B cell (primary cell): ENCODE data around the gene SLC39A11. TPM values are rescaled to one million over a fixed set of nuclear protein-coding genes. Genes with fewer than 3 reads are reported as not detected.

Source experiments
- ATAC-seq: fragments of 200-7000 bp; cut with Tn5 transposase; one replicate; pipeline ENCODE4 v1.10.0; 2021; ENCODE audit warnings: low read depth, mild to moderate bottlenecking, moderate number of reproducible peaks, moderate library complexity
- CTCF ChIA-PET: fragments of 350-600 bp; sonication (Branson Sonifier 250); formaldehyde crosslinking; loops from one replicate; lab custom pipeline; 2021; ENCODE audit warnings: antibody characterized with exemption, inconsistent platforms; lab: Charles Lee
- POLR2A ChIA-PET: fragments of 350-600 bp; sonication (Branson Sonifier 250); formaldehyde crosslinking; loops from one replicate; lab custom pipeline; 2021; ENCODE audit warnings: antibody characterized with exemption; lab: Charles Lee
- DNase-seq: peaks from one replicate; pipeline ENCODE4 v3.0.0; 2013
- H2AFZ ChIP-seq: 2 replicates; pipeline ENCODE4 v1.6.1; 2012; ENCODE audit warnings: mild to moderate bottlenecking, low read depth, low read length; ENCODE audit not compliant: insufficient read depth, poor library complexity, severe bottlenecking
- H3K27ac ChIP-seq, 2 donors: 1 replicate in 1 of 2; 2 replicates in 1 of 2; pipeline ENCODE4 v1.5.1; 2012 to 2013; ENCODE audit warnings: low read length in 2 of 2, mild to moderate bottlenecking in 2 of 2, moderate library complexity in 1 of 2
- H3K27me3 ChIP-seq, 4 experiments: fragments of 200-600 bp in 1 of 4; sonication (generic) in 1 of 4; replicated peaks in 1 of 4; 1 replicate in 2 of 4; 2 replicates in 2 of 4; pipeline versions ENCODE4 v1.6.1 to v1.7.0; 2013 to 2016; ENCODE audit warnings: low read length in 3 of 4, mild to moderate bottlenecking in 2 of 4, mixed read lengths in 1 of 4, moderate library complexity in 1 of 4; ENCODE audit not compliant: insufficient read depth in 4 of 4, control insufficient read depth in 3 of 4; ENCODE audit errors: control extremely low read depth in 1 of 4
- H3K36me3 ChIP-seq, 2 experiments: replicated peaks in 1 of 2; 1 replicate in 1 of 2; 2 replicates in 1 of 2; pipeline versions ENCODE4 v1.6.1 to v1.7.1; 2013; ENCODE audit warnings: low read length in 1 of 2; ENCODE audit not compliant: insufficient read depth in 2 of 2, control insufficient read depth in 1 of 2; ENCODE audit errors: control extremely low read depth in 1 of 2, extremely low read depth in 1 of 2
- H3K4me1 ChIP-seq, 2 donors: fragments of 200-600 bp in 1 of 2; sonication (generic) in 1 of 2; 1 replicate in 1 of 2; 2 replicates in 1 of 2; pipeline versions ENCODE4 v1.5.1 to v1.6.1; 2013 to 2017; ENCODE audit warnings: low read length in 2 of 2; ENCODE audit not compliant: control insufficient read depth in 2 of 2, insufficient read depth in 2 of 2
- H3K4me2 ChIP-seq: replicated peaks from 2 replicates; pipeline ENCODE3; 2012; ENCODE audit warnings: mild to moderate bottlenecking, low read depth, low read length; ENCODE audit not compliant: poor library complexity, severe bottlenecking
- H3K4me3 ChIP-seq, 5 experiments: fragments of 200-600 bp in 1 of 5; sonication (generic) in 1 of 5; 1 replicate in 3 of 5; 2 replicates in 2 of 5; pipeline versions ENCODE4 v1.5.1 to v1.7.0; 2011 to 2016; ENCODE audit warnings: low read length in 4 of 5, mild to moderate bottlenecking in 4 of 5, low read depth in 2 of 5, control low read depth in 1 of 5, moderate library complexity in 1 of 5; ENCODE audit not compliant: insufficient read depth in 1 of 5; ENCODE audit errors: control extremely low read depth in 1 of 5, extremely low read depth in 1 of 5
- H3K79me2 ChIP-seq: fragments of 200-600 bp; sonication (generic); one replicate; pipeline ENCODE4 v1.6.0; 2016; ENCODE audit warnings: low read length; ENCODE audit not compliant: control insufficient read depth, insufficient read depth
- H3K9ac ChIP-seq: fragments of 200-600 bp; sonication (generic); 2 replicates; pipeline ENCODE4 v1.6.1; 2017; ENCODE audit warnings: mild to moderate bottlenecking, low read length, moderate library complexity
- H3K9me3 ChIP-seq, 3 donors: one replicate each; pipeline versions ENCODE4 v1.6.1 to v1.7.1; 2013; ENCODE audit warnings: low read length in 2 of 3; ENCODE audit not compliant: control insufficient read depth in 2 of 3, insufficient read depth in 1 of 3; ENCODE audit errors: control extremely low read depth in 1 of 3
- H4K20me1 ChIP-seq: 2 replicates; pipeline ENCODE4 v1.6.0; 2012; ENCODE audit warnings: mild to moderate bottlenecking, low read length; ENCODE audit not compliant: insufficient read depth, control insufficient read depth, poor library complexity, severe bottlenecking
- H3K27ac Mint-ChIP-seq: one replicate; pipeline ENCODE4 v1.8.0; 2021; ENCODE audit warnings: mixed read lengths
- H3K27me3 Mint-ChIP-seq: one replicate; pipeline ENCODE4 v1.8.0; 2021; ENCODE audit warnings: mixed read lengths
- H3K4me1 Mint-ChIP-seq: one replicate; pipeline ENCODE4 v1.8.0; 2021; ENCODE audit warnings: mixed read lengths
- H3K4me3 Mint-ChIP-seq: one replicate; pipeline ENCODE4 v1.8.0; 2021; ENCODE audit warnings: mixed read lengths
- H3K9me3 Mint-ChIP-seq: one replicate; pipeline ENCODE4 v1.8.0; 2022; ENCODE audit warnings: mixed read lengths; ENCODE audit not compliant: insufficient read depth
- CTCF ChIP-seq: fragments of 200-600 bp; IDR thresholded peaks from one replicate; pipeline ENCODE4 v1.8.0; 2022; ENCODE audit warnings: antibody characterized with exemption, mild to moderate bottlenecking
- EZH2 ChIP-seq: IDR thresholded peaks from 2 replicates; pipeline ENCODE4 v1.6.1; 2012; ENCODE audit warnings: borderline replicate concordance, low read depth, mild to moderate bottlenecking, moderate library complexity, low read length; ENCODE audit not compliant: insufficient read depth, poor library complexity, severe bottlenecking
- WGBS: methylation state at CpG from one replicate; pipeline ENCODE4 v1.1.5; 2013; ENCODE audit warnings: missing lambda C conversion rate; ENCODE audit not compliant: insufficient coverage; 5-methylcytosine and 5-hydroxymethylcytosine counted together
- intact Hi-C: fragments of 100-400 bp; cut with micrococcal nuclease; formaldehyde crosslinking; loops from one replicate; pipeline ENCODE4 v1.10.0; 2022
- polyA plus RNA-seq: library from polyadenylated mRNA; depleted of rRNA; stranded (reverse); fragments of >200 nt; gene quantifications from 2 replicates; pipeline ENCODE4 v1.2.3, GENCODE V29; 2012
- total RNA-seq, 2 donors: library from RNA; stranded (reverse); fragments of 120-200 nt in 1 of 2; gene quantifications; 1 replicate in 1 of 2; 2 replicates in 1 of 2; pipeline versions ENCODE4 v1.2.3 to v1.2.4, GENCODE V29; 2013 to 2022

The SLC39A11 gene
- total and polyA plus RNA-seq, 2 donors (not counting 1 experiment from before 2014, with no cell fraction given): 6.9 to 39.6 TPM

GRCh38 chr17:72915625-72916081 lies 176.8 kb downstream of the SLC39A11 start:
- H3K36me3 ChIP-seq: peaks cover 0 to 2% of the 10 kb centered on the region in 2 experiments
- POLR2A ChIA-PET: no interaction called here
- H3K9me3 Mint-ChIP-seq: no peaks in the 10 kb centered on the region

GRCh38 chr17:72913142-72913682 lies 179.3 kb downstream of the SLC39A11 start:
- TF ChIP-seq CTCF (no peak), EZH2 (no peak)
- H2AFZ ChIP-seq: no peak overlapping the region
- intact Hi-C loops: no loop called here
- H3K36me3 ChIP-seq: peaks cover 0 to 11% of the 10 kb centered on the region in 2 experiments
- H3K9ac ChIP-seq: no peak overlapping the region
- ChIA-PET CTCF (no interaction called here), POLR2A (no interaction called here)
- H3K4me3 ChIP-seq: no peak overlapping the region
- H3K27ac Mint-ChIP-seq: no peak overlapping the region
- H3K9me3 ChIP-seq: no peaks in the 10 kb centered on the region
- H3K4me1 Mint-ChIP-seq: no peaks in the 10 kb centered on the region
- DNase-seq (no peak), ATAC-seq (no peak)
- no peaks in the 10 kb centered on the region for H4K20me1 ChIP-seq
- no peak overlapping the region for H3K27ac ChIP-seq
- no peaks in the 10 kb centered on the region for H3K27me3 ChIP-seq
- H3K4me1 ChIP-seq: no peaks in the 10 kb centered on the region
- H3K27me3 Mint-ChIP-seq: no peaks in the 10 kb centered on the region
- no peak overlapping the region for H3K4me3 Mint-ChIP-seq
- no peak overlapping the region for H3K4me2 ChIP-seq
- 100% methylated on average over 4 of the region's 5 CpGs for WGBS
- peaks cover 2% of the 10 kb centered on the region for H3K79me2 ChIP-seq
- no peaks in the 10 kb centered on the region for H3K9me3 Mint-ChIP-seq

More at GRCh38 chr17:72915625-72916081, 176.8 kb downstream of the SLC39A11 start:
- Histone ChIP-seq H2AFZ (no peak overlapping the region), H3K27me3 (no peaks in the 10 kb centered on the region), H3K79me2 (peaks cover 2% of the 10 kb centered on the region), H3K4me2 (no peak overlapping the region), H3K4me1 (no peaks in the 10 kb centered on the region), H3K9ac (no peak overlapping the region), H3K9me3 (no peaks in the 10 kb centered on the region), H3K27ac (no peak overlapping the region), H4K20me1 (no peaks in the 10 kb centered on the region), H3K4me3 (no peak overlapping the region)
- 92% methylated on average over 7 of the region's 10 CpGs for WGBS
- no peak for TF ChIP-seq EZH2
- TF ChIP-seq CTCF: no peak
- intact Hi-C loops: no loop called here
- no peak for DNase-seq
- Mint-ChIP-seq H3K4me1 (no peaks in the 10 kb centered on the region), H3K27ac (no peak overlapping the region), H3K27me3 (no peaks in the 10 kb centered on the region), H3K4me3 (no peak overlapping the region)
- CTCF ChIA-PET: no interaction called here
- ATAC-seq: no peak
